Measurements from ENCODE around the gene GOLGA8F.
"Not testable (repeated sequence)": the region's sequence is repeated elsewhere in the genome, so short reads cannot be mapped to it uniquely, and the experiment has no call there.

The GOLGA8F gene, protein sequence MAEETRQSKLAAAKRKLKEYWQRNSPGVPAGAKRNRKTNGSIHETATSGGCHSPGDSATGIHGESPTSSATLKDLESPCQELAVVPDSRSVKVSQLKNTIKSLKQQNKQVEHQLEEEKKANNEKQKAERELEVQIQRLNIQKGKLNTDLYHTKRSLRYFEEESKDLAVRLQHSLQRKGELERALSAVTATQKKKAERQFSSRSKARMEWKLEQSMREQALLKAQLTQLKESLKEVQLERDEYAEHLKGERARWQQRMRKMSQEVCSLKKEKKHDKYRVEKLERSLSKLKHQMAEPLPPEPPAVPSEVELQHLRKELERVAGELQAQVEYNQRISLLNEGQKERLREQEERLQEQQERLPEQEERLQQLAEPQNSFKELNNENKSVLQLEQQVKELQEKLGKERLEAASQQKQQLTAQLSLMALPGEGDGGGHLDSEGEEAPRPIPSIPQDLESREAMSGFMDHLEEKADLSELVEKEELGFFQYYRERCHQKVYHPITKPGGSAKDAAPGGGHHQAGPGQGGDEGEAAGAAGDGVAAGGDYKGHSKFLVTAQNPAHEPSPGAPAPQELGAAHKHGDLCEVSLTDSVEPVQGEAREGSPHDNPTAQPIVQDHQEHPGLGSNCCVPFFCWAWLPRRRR

GRCh38 chr15:28378364-28378763 is at the start of gene GOLGA8F:
Gene GOLGA8F (plus strand): TSS chr15:28378664. CDS start chr15:28378762, 98 bp downstream.
- not testable (repeated sequence) for H3K9ac ChIP-seq; H4K20me1 ChIP-seq; H3K36me3 ChIP-seq; H3K4me3 ChIP-seq; H3K4me1 ChIP-seq; H3K9me3 ChIP-seq (replicated peaks in 1 of 11); H3K27ac ChIP-seq; H3K4me2 ChIP-seq; H3K27me3 ChIP-seq

DNA sequence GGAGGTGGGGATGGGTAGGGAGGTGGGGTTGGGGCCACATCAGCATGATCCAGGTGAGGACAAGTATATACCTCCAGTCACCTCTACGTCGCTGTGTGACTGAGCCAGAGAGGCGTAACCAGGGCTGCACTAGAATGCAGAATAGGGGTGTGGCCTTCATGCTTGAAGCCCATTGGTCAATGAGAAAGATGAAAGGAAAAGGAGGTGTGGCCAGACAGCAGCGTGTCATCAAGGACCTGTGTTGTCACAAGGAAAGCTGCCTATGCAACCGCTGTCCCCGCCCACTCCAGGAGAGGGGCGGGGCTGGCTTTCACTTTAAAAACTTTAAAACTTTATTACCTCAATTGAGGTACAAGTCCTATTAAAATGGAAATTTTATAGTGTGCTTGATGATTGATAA is 20.5 kb upstream of the GOLGA8F start, which contains the start of gene GOLGA6L24:
GOLGA6L24 (minus strand) TSS at position 101 of the 400 bp plus-strand sequence; CDS start at position 40, 61 bp downstream.
- not testable (repeated sequence) for H3K27me3 ChIP-seq; H3K9me3 ChIP-seq (replicated peaks in 1 of 11); H3K4me3 ChIP-seq; H3K36me3 ChIP-seq; H3K9ac ChIP-seq; H3K4me1 ChIP-seq; H3K27ac ChIP-seq; H3K4me2 ChIP-seq; H4K20me1 ChIP-seq

DNA sequence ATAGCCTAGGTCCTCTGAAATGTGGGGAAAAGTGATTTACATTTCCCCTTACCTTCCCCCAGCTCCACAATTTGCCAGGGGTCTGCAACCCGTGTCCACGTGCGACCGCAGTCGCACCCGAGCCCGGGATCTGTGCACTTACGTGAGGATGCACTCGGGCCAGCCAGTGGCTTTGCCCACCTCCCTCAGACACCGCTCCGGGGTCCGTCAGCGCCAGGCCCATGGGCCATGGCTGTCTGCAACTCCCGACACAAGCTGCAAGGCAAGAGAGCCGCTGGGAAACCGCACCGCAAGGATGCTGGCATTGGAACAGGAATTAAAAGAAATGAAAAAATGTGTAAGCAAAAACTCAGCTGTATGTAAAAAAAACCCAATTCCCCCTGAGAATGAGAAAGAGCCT is 13.0 kb upstream of the GOLGA8F start:
- not testable (repeated sequence) for H3K9ac ChIP-seq; H3K4me1 ChIP-seq; H3K27ac ChIP-seq; H3K4me2 ChIP-seq; H3K9me3 ChIP-seq (replicated peaks in 1 of 11); H4K20me1 ChIP-seq; H3K27me3 ChIP-seq; H3K36me3 ChIP-seq; H3K4me3 ChIP-seq

GRCh38 chr15:28380053-28380452 is 1.6 kb downstream of the GOLGA8F start:
- not testable (repeated sequence) for H3K36me3 ChIP-seq; H3K4me1 ChIP-seq; H3K4me3 ChIP-seq; H4K20me1 ChIP-seq; H3K27ac ChIP-seq; H3K9ac ChIP-seq; H3K9me3 ChIP-seq (replicated peaks in 1 of 11); H3K4me2 ChIP-seq; H3K27me3 ChIP-seq

DNA sequence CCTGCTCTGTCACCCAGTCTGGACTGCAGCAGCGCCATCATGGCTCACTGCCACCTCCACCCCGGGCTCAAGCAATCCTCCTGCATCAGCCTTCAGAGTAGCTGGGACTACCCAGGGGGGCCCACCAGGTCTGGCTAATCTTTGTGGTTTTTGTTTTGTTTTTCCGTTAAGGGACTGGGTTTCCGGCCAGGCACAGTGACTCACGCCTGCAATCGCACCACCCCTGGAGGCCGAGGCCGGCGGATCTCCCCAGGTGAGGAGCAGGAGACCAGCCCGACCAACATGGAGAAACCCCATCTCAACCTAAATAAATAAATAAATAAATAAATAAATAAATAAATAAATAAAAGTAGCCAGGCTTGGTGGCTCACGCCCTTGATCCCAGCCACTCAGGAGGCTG is 17.6 kb downstream of the GOLGA8F start:
- H3K4me2 ChIP-seq; H3K4me3 ChIP-seq; H3K9ac ChIP-seq; H3K27me3 ChIP-seq; H3K4me1 ChIP-seq; H4K20me1 ChIP-seq; H3K36me3 ChIP-seq; H3K9me3 ChIP-seq (replicated peaks in 1 of 11); H3K27ac ChIP-seq: not testable (repeated sequence)

- not testable (repeated sequence) for H3K27me3 ChIP-seq; H3K9ac ChIP-seq; H3K4me1 ChIP-seq; H3K4me2 ChIP-seq; H4K20me1 ChIP-seq; H3K27ac ChIP-seq; H3K4me3 ChIP-seq; H3K9me3 ChIP-seq (replicated peaks in 1 of 11); H3K36me3 ChIP-seq
Measured at GRCh38 chr15:28402774-28403435, 24.4 kb downstream of the GOLGA8F start.

GRCh38 chr15:28420470-28420869 is 42.0 kb downstream of the GOLGA8F start:
- H3K36me3 ChIP-seq; H3K4me3 ChIP-seq; H3K4me2 ChIP-seq; H3K9me3 ChIP-seq (replicated peaks in 1 of 11); H3K9ac ChIP-seq; H3K27me3 ChIP-seq; H3K4me1 ChIP-seq; H4K20me1 ChIP-seq; H3K27ac ChIP-seq: not testable (repeated sequence)

DNA sequence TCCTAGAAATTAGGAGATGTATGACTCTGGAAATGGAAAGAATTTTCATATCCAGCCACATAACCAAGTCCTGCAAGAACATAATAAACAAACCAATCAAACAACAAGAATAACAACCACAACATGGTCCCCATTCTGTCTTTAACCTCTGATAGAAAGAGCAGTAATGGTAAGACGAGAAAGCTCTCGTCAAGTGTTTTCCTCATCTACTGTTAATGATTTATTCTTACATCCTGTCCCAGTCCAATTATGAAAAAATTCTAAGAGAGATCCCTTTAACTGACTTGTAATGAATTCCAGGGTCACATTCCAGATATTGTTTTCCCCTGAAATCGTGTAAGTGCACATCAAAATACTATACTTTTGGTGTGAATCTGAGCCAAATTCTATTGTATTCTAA is 57.1 kb downstream of the GOLGA8F start:
- H3K4me3 ChIP-seq, result not testable (repeated sequence)

More for the DNA sequence above, 57.1 kb downstream of the GOLGA8F start:
- not testable (repeated sequence) for H4K20me1 ChIP-seq; H3K36me3 ChIP-seq; H3K4me2 ChIP-seq; H3K4me1 ChIP-seq; H3K9me3 ChIP-seq (replicated peaks in 1 of 11); H3K27me3 ChIP-seq; H3K9ac ChIP-seq; H3K27ac ChIP-seq
